GM12875 (cell line): ENCODE data around the gene NHLH1.

Experiments used
- H3K4me3 ChIP-seq: one replicate; pipeline ENCODE4 v1.5.1; 2011; ENCODE audit warnings: low read depth, low read length, control low read depth
- CTCF ChIP-seq: IDR thresholded peaks from 2 replicates; pipeline ENCODE4 v1.5.1; 2011; ENCODE audit warnings: low read depth, mild to moderate bottlenecking, control low read depth, inconsistent platforms, low read length, moderate library complexity, borderline replicate concordance; ENCODE audit not compliant: insufficient read depth

The NHLH1 gene

GRCh38 chr1:160406131-160406968, 39.5 kb downstream of the NHLH1 start:
- TF ChIP-seq CTCF: no peak
- H3K4me3 ChIP-seq: no peak overlapping the region

DNA sequence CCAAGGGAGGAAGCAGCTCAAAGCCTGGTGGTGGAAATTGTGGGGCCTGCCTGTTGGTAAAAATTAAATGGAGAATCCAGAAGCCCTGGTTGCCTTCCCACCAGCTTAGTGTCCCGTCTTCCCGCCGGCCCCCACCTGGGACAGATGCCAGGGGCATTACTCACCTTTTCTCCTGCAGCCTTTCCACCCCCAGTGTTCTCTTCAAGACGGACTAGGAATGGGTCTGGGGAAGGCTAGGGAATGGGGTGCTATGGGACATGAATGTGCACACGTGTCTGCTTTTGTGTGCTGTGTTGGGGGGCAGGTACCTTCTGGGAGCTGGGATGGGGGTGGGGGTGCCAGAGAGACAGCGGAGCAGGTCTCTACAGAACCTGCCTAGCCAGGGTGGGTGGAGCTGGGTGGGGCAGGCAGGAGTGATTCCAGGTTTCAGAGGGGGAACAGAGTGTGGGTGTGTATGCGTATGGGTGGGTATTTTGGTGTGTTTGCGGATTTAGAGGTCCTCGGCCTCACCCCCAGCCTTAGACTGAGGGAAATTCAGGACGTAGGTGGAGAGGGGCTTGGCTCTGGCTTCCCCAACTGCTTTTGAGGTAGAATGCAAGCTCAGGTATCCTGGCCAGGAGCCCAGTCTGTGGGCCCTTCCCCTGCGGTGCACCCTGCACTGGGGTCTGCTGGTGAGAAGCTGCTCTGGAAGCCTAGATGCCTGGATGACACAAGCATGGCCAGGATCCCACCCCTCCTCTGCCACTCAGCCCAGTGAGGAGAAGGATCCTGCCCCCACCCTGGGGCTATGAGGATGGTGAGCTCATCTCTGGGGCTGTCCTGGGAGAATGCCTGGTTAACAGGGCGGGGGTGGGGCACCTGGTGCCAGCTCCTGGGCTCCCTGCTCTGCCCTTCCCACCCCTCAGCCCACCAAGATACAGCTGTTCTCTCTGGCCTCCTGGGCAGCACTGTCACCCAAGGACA, 41.2 kb downstream of the NHLH1 start:
- no peak overlapping the region for H3K4me3 ChIP-seq
- no peak for TF ChIP-seq CTCF

DNA sequence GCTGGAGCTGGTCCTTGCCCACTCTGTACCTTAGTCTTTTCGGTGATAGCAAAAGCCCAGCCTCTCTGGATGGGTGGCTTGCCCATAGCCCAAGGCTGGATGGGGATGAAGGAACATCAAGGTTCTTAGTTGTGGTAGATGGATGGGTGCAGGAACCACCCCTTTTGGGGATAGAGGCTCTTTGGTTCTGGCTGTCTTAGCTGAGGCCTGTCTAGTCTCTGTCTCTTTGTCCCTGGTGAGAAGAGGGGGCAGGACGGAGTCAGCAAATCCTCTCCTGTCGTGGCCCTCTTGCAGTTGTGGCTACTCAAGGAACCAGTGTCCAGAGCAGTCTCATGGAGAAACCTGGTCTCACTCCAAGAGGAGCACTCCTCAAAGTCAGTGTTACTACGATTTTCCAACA, 42.0 kb downstream of the NHLH1 start:
- TF ChIP-seq CTCF: no peak
- H3K4me3 ChIP-seq: no peak overlapping the region

GRCh38 chr1:160409486-160409885, 42.6 kb downstream of the NHLH1 start:
- H3K4me3 ChIP-seq: no peak overlapping the region
- no peak for TF ChIP-seq CTCF

DNA sequence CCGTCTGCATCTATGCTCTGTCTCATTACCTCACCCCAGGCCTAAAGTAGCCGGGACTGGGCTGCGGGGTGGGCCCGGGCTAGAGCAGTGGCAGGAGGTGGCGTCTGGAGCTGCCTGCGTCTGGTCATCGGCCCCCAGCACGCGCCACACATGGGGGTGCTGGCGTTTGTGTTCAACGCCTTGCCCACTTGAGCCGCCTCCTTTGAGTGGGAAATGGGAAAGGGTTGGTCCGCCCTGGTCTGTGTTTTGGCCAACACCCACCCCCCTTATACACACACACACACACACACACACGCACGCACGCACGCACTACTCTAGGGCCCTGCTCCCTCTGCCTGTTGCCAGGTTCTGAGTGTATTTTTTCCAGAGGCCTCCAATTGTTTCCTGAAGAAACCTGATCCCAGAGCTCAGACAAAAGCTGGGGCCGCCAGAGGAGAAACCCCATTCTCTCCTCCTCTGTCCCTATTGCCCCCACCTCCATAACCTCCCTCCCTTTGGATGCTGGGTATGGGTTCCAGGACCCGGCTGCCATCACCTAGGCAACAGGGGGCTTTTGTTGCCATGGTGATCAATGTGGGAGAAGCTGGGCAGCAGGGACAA, 43.6 kb downstream of the NHLH1 start:
- H3K4me3 ChIP-seq: no peak overlapping the region
- TF ChIP-seq CTCF: no peak

DNA sequence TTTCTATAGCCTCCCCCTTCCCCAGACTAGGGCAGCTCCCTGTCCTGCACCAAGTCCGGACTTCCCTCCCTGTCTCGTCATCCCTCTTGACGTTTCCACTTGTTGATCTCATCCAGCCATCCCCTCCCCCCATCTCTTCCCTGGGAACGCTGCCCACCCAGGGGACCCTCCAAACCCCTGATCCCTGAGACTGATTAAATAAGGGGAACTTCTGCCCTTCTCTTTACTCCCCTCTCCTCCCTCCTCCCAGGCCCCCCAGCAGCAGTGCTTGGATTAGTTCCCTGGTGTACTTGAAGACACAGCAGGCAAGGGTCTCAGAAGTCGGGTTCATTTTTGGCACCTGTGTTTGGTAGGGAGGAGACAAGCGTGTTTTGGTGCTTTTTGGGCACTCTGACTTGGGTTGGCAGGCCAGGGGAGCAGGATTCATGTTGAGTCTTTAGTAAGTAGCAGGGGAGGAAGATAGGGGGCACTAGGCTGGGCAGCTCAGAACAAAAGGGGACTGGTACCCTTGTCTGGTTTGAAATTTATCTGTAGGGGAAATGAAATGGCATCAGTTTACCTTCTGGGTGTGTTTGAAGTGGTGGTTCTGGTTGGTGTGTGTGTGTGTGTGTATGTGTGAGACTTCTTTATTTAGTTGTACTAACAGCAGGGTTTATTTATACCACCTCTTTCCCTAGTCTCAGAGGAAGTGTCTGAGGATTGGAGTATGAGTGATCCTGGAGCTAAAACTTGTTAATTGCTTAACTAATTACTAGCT, 44.6 kb downstream of the NHLH1 start:
- no peak overlapping the region for H3K4me3 ChIP-seq
- no peak for TF ChIP-seq CTCF
